Activated CD4-positive, CD25-positive, alpha-beta regulatory T cell treated with anti-CD3 and anti-CD28 coated beads, Interleukin-2, amount 50 U/mL, for 72 hours (primary cell): ENCODE measurements around the gene MED12.
A peak's percentile ranks its signal among the peaks of the same experiment; 100 is the strongest.

Experiments
- DNase-seq: peaks from one replicate; pipeline ENCODE4 v3.0.0; 2021

Gene MED12

DNA sequence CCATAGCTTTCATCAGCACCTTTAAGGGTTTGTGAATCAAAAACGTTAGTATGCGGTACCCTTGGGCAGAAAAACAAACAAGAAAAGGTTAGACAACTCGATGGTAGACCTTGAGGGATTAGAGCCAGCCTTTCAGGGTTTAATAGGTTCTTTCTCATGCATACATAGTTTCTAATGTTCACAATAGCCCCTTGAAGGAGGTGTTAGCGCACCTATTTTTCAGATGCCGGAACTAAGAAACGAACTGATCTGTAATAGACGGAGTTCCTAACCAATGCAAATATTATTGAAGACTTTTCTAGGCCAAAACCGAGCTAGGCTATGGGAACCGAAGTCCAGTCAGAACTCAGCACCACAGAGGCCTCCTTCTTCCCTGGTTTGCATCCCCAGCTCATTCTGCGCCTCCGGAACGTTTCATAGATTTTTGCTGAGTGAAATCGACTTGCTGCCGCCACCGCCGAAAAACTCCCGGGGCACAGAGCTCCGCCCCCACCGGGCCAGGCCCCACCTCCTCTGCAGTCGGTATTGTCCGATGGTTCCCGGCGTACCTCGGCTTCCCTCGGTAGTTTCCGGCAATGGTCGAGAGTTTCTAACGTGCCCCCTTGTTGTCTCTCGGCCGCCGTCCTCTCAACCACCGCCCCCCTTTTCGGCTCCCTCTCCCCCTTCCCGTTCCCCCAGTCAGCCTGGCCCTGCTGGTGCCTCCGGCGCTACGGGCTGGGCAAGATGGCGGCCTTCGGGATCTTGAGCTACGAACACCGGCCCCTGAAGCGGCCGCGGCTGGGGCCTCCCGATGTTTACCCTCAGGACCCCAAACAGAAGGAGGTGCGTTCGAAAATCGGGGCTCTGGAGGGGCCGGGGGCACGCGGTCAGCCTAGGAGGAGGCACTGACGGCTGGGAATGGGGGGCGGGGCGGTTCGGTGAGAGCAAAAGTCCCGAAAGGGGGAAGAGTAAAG lies at the start of gene MED12:
Gene MED12 (plus strand): TSS at position 565 of the 953 bp plus-strand sequence. CDS start 159 bp downstream, at position 724.
- peak; percentile 85 for DNase-seq

DNA sequence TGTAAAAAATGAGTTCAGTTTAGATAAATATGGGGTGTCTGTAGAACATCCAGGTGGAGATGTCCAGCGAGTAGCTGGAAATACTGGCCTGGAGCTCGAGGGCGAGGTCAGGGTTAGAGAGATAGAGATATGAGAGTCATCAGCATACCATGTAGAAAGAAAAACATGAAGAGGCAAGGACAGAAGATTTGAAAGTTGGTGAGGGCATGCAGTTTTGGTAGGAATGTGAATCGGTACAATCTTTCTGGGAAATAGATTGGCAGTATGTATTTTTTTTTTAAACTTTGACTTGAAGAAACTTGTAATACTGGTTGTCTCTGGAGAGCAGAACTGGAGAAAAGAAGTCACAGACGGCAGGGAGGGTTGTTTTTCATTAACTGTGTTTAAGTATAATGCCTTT lies 47.9 kb upstream of the MED12 start:
- no peak for DNase-seq

GRCh38 chrX:71081330-71082123 lies 36.9 kb upstream of the MED12 start:
- no peak for DNase-seq

- DNase-seq = no peak
Measured at GRCh38 chrX:71082124-71082647, 36.2 kb upstream of the MED12 start.

GRCh38 chrX:71082822-71083221 lies 35.6 kb upstream of the MED12 start:
- no peak for DNase-seq

DNA sequence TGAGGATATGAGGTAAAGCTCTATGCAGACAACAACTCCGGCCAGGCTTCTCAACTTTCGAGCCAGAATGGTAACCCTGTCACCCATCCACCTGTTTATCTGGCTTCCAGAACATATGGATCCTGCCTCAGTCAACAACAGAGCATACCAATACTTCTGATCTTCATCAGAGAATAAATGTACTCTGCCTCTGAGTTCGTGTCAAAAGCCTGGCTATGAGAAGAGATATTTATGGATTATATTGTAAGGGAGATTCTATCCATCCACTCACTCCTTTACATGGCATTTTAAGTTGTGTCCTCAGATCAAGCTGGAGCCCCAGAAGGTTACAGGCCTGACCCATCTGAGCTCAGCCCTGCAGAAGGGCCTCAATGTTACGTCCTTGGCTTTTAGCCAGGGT lies 32.5 kb upstream of the MED12 start:
- no peak for DNase-seq

DNA sequence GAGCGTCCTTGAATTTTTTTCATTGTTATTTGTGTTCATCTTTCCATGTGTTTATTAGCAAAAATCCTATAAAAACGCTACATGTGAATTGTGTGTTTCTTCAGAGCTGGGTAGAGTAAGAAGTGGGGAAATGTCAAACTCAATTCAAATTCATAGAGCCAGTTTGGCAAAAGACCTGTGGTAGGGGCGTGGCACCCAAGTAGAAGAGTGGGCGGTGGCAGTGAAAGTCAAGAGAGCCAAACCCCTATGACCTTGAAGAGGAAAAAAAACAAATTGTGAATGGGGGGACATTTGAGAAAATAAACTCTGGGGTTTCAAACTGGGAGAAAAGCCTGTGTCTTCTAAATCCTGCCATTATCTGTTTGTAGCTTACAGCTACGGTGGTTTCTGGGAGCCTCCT lies 27.1 kb upstream of the MED12 start:
- DNase-seq = no peak

GRCh38 chrX:71095033-71095432 lies 23.4 kb upstream of the MED12 start:
- DNase-seq = no peak

DNA sequence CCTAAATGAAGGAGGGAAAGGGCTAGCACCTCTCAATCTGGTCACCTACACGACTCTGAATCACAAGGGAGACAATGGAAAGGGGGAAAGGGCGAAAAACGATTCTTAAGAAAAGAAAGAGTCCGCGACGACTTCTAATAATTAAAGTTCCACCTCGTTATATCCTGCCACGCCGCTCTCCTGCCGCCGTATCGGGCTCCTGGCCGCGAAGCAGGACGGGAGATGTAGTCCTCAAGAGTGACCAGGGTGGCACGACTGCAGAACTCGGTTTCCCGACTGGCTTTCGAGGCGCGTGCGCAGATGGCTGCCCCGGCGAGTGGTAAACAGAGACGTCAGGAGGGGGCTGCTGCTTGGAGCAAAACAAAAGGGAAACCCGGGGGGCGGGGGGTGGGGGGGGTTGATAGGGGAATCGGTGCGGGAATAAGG lies 22.8 kb upstream of the MED12 start, which contains the start of gene FOXO4:
Gene FOXO4 (plus strand): TSS at position 297 of the 426 bp plus-strand sequence. CDS start 678 bp downstream, outside the sequence.
- peak; percentile 82 for DNase-seq

DNA sequence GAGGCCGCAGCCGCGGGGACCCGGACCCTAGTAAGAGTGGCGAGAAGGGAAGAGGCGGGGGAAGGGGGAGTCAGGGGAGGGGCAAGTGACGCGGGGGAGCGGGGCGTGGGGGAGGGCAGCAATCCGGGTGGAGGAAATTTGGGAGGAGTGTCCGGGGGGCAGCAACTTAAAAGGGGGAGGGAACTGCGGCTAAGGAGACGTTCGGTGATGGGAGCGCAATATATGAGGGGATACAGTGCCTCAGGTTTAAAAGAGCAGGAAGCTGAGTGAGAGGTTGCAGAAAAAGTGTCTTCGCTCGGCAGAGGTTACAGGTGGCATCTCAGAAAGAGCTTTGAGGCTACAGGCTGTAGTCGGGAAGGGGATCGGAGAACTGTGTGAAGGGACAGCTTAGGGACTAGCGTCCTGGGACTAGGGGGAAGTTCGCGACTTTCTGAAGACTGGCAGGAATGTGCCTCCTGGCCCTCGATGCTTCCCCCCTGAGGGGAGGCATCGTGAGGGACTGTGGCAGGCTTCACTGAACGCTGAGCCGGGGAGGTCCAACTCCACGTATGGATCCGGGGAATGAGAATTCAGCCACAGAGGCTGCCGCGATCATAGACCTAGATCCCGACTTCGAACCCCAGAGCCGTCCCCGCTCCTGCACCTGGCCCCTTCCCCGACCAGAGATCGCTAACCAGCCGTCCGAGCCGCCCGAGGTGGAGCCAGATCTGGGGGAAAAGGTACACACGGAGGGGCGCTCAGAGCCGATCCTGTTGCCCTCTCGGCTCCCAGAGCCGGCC lies 22.2 kb upstream of the MED12 start:
- DNase-seq = no peak

- no peak for DNase-seq
Measured at GRCh38 chrX:71096760-71097032, 21.7 kb upstream of the MED12 start.

DNA sequence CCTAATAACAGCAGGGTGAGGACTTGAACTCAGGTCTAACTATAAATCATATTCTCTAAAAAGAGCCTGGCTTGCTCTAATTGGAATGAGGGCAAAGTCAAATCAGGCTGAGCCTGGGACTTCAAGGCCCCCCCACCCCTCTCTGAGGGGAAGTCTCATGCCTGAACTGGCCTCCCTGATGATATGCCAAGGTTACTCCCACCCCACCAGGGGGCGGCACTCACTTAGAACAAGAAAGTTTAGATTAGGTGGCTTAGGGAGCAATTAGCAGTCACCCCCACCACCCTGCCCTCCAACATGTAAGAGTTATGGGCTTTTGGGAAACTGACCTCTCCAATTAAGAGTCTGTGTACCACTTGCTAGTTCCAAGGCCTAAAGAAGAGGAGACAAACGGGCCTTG lies 20.1 kb upstream of the MED12 start:
- peak; percentile 66 for DNase-seq

DNA sequence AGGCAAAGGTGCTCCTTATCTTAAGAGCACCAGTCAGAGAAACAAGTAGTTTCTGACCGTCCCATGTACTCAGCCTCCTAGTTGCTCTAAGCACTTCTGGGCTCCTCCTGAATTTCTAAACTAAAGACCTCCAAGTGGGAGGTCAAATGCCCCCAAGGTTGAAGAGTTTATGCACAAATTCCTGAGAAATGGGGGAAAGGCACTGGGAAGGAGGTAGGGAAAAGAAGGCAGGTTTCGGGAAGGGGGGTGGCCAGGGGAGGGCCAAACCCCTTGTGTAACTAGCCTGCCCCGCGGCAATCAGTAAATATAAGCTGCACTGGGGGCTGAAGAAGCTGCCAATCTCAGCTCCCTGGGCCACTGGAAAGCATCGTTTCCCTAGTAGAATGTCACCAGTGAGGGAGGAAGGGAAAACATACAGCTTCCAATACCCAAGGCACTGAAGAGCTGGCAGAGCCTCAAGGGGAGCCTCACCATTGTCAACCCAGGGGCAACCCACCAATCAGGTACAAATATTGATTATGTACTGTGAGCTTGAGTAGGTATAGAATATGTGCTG lies 19.4 kb upstream of the MED12 start:
- no peak for DNase-seq

DNA sequence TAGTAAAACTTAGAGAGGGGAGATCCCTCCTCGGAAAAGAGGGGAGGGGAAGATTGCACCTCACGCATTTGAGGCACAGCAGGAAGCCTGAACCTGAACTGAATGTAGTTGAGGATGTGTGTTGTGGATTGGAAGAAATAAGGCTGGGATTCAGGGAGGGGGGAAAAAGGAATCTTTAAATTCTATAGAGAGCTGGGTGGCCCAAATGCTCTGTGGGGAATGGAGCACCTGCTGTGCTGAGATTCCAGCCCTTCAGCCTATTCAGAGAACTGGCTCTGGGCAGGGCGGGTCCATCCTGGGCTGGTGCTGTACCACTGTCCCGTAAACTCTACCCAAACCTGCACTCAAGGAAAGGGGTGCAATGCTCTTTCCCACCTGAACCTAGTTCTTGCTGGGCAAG lies 18.7 kb upstream of the MED12 start:
- no peak for DNase-seq

DNA sequence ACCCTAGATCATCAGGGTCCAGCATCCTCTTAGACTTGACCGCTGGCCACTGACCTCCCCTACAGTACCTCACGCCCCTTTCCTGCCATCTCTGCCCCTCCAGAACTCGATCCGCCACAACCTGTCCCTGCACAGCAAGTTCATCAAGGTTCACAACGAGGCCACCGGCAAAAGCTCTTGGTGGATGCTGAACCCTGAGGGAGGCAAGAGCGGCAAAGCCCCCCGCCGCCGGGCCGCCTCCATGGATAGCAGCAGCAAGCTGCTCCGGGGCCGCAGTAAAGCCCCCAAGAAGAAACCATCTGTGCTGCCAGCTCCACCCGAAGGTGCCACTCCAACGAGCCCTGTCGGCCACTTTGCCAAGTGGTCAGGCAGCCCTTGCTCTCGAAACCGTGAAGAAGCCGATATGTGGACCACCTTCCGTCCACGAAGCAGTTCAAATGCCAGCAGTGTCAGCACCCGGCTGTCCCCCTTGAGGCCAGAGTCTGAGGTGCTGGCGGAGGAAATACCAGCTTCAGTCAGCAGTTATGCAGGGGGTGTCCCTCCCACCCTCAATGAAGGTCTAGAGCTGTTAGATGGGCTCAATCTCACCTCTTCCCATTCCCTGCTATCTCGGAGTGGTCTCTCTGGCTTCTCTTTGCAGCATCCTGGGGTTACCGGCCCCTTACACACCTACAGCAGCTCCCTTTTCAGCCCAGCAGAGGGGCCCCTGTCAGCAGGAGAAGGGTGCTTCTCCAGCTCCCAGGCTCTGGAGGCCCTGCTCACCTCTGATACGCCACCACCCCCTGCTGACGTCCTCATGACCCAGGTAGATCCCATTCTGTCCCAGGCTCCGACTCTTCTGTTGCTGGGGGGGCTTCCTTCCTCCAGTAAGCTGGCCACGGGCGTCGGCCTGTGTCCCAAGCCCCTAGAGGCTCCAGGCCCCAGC lies 17.6 kb upstream of the MED12 start:
- DNase-seq = no peak

GRCh38 chrX:71102292-71102691 lies 16.1 kb upstream of the MED12 start:
- DNase-seq = no peak

GRCh38 chrX:71103110-71103983 lies 15.0 kb upstream of the MED12 start:
- DNase-seq = peak; percentile 42

- no peak for DNase-seq
Measured at GRCh38 chrX:71105628-71106027, 12.8 kb upstream of the MED12 start.

- DNase-seq = no peak
Measured at GRCh38 chrX:71106427-71106826, 12.0 kb upstream of the MED12 start, which contains the start of gene CXorf65. CXorf65 (minus strand) TSS chrX:71106740; CDS start chrX:71106556, 184 bp downstream.

GRCh38 chrX:71107245-71107644 lies 11.2 kb upstream of the MED12 start:
- no peak for DNase-seq
